Pancreas (tissue), 10 donors: ENCODE data around the gene AIRE. TPM values are rescaled to one million over a fixed set of nuclear protein-coding genes. Genes with fewer than 3 reads are reported as not detected.

Experiments used
- ATAC-seq, 4 donors: fragments of 200-7000 bp; cut with Tn5 transposase; one replicate each; pipeline versions ENCODE4 v1.8.0 to v1.9.1; 2020; ENCODE audit warnings: mild to moderate bottlenecking in 4 of 4, moderate library complexity in 4 of 4
- DNase-seq, 6 donors: peaks; one replicate each; pipeline ENCODE4 v3.0.0-alpha.2; 2020
- FAIRE-seq: peaks from 2 replicates; lab custom pipeline; 2012; peaks lifted over from hg19 to GRCh38; lab: Jason Lieb, UNC
- H3K27ac ChIP-seq, 4 donors: fragments of 200-600 bp; sonication (generic); 1 replicate in 3 of 4; 2 replicates in 1 of 4; pipeline versions ENCODE4 v1.5.0 to v1.8.0; 2020
- H3K27me3 ChIP-seq, 4 donors: fragments of 200-600 bp; one replicate each; pipeline ENCODE4 v1.8.0; 2021
- H3K36me3 ChIP-seq, 3 donors: fragments of 200-600 bp; sonication (generic) in 1 of 3; one replicate each; pipeline versions ENCODE4 v1.5.0 to v1.8.0; 2020 to 2021
- H3K4me1 ChIP-seq, 3 donors: fragments of 200-600 bp; one replicate each; pipeline ENCODE4 v1.8.0; 2021
- H3K4me3 ChIP-seq, 4 donors: fragments of 200-600 bp; sonication (generic) in 2 of 4; one replicate each; pipeline versions ENCODE4 v1.5.0 to v1.8.0; 2020 to 2021
- H3K9me3 ChIP-seq, 4 donors: fragments of 200-600 bp; one replicate each; pipeline ENCODE4 v1.8.0; 2021
- WGBS, 2 donors: extraction: QIAGEN DNeasy Blood & Tissue Kit; methylation state at CpG; one replicate each; pipeline ENCODE4 v1.1.7; 2013; 5-methylcytosine and 5-hydroxymethylcytosine counted together
- intact Hi-C, 3 donors: fragments of 100-400 bp; cut with DNase I; formaldehyde crosslinking; loops; one replicate each; pipeline versions ENCODE4 v1.11.1 to v1.14.2; 2022
- polyA plus RNA-seq, 2 donors: library from polyadenylated mRNA; stranded (reverse); fragments of 200-250 nt; gene quantifications; one replicate each; pipeline ENCODE4 v1.2.3, GENCODE V29; 2013
- total RNA-seq, 6 donors: library from RNA; stranded (reverse); fragmentation: NEBNext Ultra II Directional in 4 of 6; extraction: Animal tissue kit (Norgen Biotek cat#: 25700) in 4 of 6; gene quantifications; one replicate each; pipeline versions ENCODE4 v1.2.1 to v1.2.4, GENCODE V29; 2021 to 2023
- TF ChIP-seq, protein P1 (sequence below), 4 donors: fragments of 200-600 bp; sonication (generic) in 3 of 4; IDR thresholded peaks; one replicate each; pipeline versions ENCODE4 v1.5.0 to v1.8.0; 2021; ENCODE audit warnings: antibody characterized with exemption in 4 of 4
- donor health status: healthy with polysubstance abuse.
- donor health status: DM: no; HTN: no; CAD: no; lungs with moderate emphysema.
- donor health status: DM: no; HTN: no; CAD: no.
- donor health status: control.
- donor health status: control.
- donor health status: Bipolar disorder and iron deficiency.
- donor health status: DM: yes; HTN: yes; CAD: no.
- donor health status: DM: no; HTN: no; CAD: no.
- donor health status: DM: no; HTN: no; CAD: no.
- donor health status: DM: yes; HTN: yes; CAD: no.

Gene AIRE
- total and polyA plus RNA-seq, 8 donors = 0.02 TPM; not detected in 7

GRCh38 chr21:44293551-44294231 is 8.0 kb downstream of the AIRE start:
- Histone ChIP-seq H3K36me3 (no peaks in the 10 kb centered on the region), H3K4me3 (no peak overlapping the region), H3K27ac (no peak overlapping the region), H3K27me3 (no peaks in the 10 kb centered on the region), H3K9me3 (no peaks in the 10 kb centered on the region), H3K4me1 (peaks cover 0 to 4% (median 2%) of the 10 kb centered on the region in 3 donors)
- DNase-seq = peak in 2 of 6 donors; percentile 24 to 63
- FAIRE-seq = no peak
- no peak for ATAC-seq
- TF ChIP-seq, protein P1, sequence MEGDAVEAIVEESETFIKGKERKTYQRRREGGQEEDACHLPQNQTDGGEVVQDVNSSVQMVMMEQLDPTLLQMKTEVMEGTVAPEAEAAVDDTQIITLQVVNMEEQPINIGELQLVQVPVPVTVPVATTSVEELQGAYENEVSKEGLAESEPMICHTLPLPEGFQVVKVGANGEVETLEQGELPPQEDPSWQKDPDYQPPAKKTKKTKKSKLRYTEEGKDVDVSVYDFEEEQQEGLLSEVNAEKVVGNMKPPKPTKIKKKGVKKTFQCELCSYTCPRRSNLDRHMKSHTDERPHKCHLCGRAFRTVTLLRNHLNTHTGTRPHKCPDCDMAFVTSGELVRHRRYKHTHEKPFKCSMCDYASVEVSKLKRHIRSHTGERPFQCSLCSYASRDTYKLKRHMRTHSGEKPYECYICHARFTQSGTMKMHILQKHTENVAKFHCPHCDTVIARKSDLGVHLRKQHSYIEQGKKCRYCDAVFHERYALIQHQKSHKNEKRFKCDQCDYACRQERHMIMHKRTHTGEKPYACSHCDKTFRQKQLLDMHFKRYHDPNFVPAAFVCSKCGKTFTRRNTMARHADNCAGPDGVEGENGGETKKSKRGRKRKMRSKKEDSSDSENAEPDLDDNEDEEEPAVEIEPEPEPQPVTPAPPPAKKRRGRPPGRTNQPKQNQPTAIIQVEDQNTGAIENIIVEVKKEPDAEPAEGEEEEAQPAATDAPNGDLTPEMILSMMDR (IDR thresholded peaks at IDR 0.05) = no peak
- intact Hi-C loops = no loop called here
- WGBS, 2 donors = 73 to 81% methylated on average over 32 to 33 of the region's 33 CpGs

DNA sequence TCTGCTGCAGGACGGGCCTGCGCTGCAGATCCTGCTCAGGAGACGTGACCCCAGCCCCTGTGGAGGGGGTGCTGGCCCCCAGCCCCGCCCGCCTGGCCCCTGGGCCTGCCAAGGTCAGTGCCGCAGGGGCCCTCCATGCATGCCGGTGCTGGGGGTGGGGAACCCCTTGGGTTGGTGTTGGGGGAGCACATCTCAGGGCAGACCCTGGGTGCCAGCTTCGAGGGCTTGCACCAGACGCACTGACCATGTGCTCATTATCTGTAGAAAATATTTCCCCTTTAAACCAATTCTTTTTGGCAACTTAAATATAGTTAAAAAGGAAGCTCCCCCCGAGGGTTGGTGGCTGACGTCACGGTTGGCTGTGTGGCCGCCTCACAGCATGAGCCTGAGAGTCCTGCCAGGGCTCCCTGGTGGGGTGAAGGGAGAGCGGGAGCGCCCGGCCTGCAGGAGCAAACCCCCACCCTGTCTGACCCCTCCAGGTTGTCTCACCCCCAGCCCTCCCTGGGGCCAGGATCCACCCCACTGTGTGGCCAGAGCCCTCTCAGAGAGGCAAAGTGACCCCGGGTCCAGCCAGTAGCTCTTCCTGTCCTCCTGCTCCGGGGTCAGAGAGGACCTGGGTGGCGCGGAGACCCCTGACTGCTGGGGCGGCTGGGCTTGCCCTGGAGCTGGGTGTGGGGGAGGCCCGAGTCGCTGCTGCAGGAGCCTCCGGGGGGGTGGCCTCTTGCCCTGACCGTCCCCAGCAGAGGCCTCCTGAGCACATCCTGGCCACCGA is 8.9 kb downstream of the AIRE start:
- H3K4me1 ChIP-seq = peaks cover 0 to 5% (median 4%) of the 10 kb centered on the region in 3 donors
- FAIRE-seq (no peak), ATAC-seq (no peak), DNase-seq (peak in 2 of 6 donors; percentile 53 to 71)
- H3K4me3 ChIP-seq = no peak overlapping the region
- intact Hi-C loops = no loop called here
- H3K27ac ChIP-seq = no peak overlapping the region
- TF ChIP-seq, protein P1 (IDR thresholded peaks at IDR 0.05) = no peak
- no peaks in the 10 kb centered on the region for H3K36me3 ChIP-seq
- no peaks in the 10 kb centered on the region for H3K9me3 ChIP-seq
- no peaks in the 10 kb centered on the region for H3K27me3 ChIP-seq
- WGBS, 2 donors = 50 to 59% methylated on average over 26 of the region's 26 CpGs

GRCh38 chr21:44295163-44295573 is 9.5 kb downstream of the AIRE start:
- WGBS, 2 donors = 58 to 65% methylated on average over 13 to 14 of the region's 14 CpGs
- FAIRE-seq (no peak), DNase-seq (peak in 2 of 6 donors; percentile 35 to 81), ATAC-seq (no peak)
- no peaks in the 10 kb centered on the region for H3K27me3 ChIP-seq
- H3K4me3 ChIP-seq = no peak overlapping the region
- H3K9me3 ChIP-seq = no peaks in the 10 kb centered on the region
- H3K27ac ChIP-seq = no peak overlapping the region
- intact Hi-C loops = no loop called here
- H3K36me3 ChIP-seq = no peaks in the 10 kb centered on the region
- peaks cover 0 to 5% (median 4%) of the 10 kb centered on the region in 3 donors for H3K4me1 ChIP-seq
- TF ChIP-seq, protein P1 (IDR thresholded peaks at IDR 0.05) = no peak

DNA sequence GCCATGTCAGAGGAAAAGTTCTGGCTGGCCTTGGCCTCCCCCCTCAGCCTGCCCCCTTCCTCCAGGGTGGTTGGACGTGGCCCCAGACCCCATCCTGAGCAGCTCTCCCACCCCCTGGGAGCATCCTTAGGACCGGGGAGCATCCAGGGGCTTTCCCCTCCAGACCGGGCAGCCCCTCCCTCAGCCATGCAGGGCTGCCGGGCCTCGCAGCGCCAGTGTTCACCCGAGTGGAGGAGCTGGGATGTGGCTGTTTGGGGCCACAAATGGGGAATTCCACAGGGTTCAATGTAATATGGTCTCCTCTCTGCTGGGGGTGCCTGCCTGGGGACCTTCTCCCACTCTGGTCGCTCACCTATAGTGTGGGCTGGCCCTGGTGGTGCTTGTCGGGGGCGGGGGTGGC is 10.0 kb downstream of the AIRE start:
- Histone ChIP-seq H3K9me3 (no peaks in the 10 kb centered on the region), H3K4me1 (peaks cover 0 to 5% (median 4%) of the 10 kb centered on the region in 3 donors), H3K4me3 (no peak overlapping the region), H3K27ac (no peak overlapping the region), H3K36me3 (no peaks in the 10 kb centered on the region), H3K27me3 (no peaks in the 10 kb centered on the region)
- 65 to 67% methylated on average over 10 of the region's 10 CpGs for WGBS, 2 donors
- peak in 1 of 6 donors; percentile 15 for DNase-seq
- TF ChIP-seq, protein P1 (IDR thresholded peaks at IDR 0.05) = no peak
- intact Hi-C loops = no loop called here
- no peak for ATAC-seq
- FAIRE-seq = no peak
